Measurements from ENCODE around the gene VDR. TPM values are rescaled to one million over a fixed set of nuclear protein-coding genes. Genes with fewer than 3 reads are reported as not detected.

VDR gene
- total RNA-seq, 1 donor: 32.2 TPM

- Histone ChIP-seq H3K4me2 (ENCODE audit: insufficient read depth, low read length) (no peak overlapping the region), H3K36me3 (ENCODE audit: insufficient read depth, low read length) (peaks cover 45% of the 10 kb centered on the region), H3K4me1 (ENCODE audit: insufficient read depth, low read length) (peaks cover 29% of the 10 kb centered on the region), H3K9me3 (ENCODE audit: low read depth, low read length) (no peaks in the 10 kb centered on the region), H2AFZ (ENCODE audit: low read length) (no peak overlapping the region), H3K4me3 (ENCODE audit: insufficient read depth, low read length) (no peak overlapping the region), H4K20me1 (ENCODE audit: insufficient read depth, low read length) (peaks cover 84% of the 10 kb centered on the region), H3K27ac (ENCODE audit: low read depth, low read length) (peak overlapping the region; percentile 37), H3K27me3 (ENCODE audit: insufficient read depth, low read length) (no peaks in the 10 kb centered on the region), H3K79me2 (ENCODE audit: insufficient read depth, low read length) (peaks cover 99% of the 10 kb centered on the region)
- no peak for DNase-seq (ENCODE audit: insufficient read length, low spot score, missing footprints)
- peak; percentile 28 for TF ChIP-seq CTCF (IDR thresholded peaks at IDR 0.05; ENCODE audit: extremely low read depth, low read depth, low read length)
Measured at GRCh38 chr12:47802312-47802711, 102.5 kb downstream of the VDR start.

- Histone ChIP-seq H3K36me3 (ENCODE audit: insufficient read depth, low read length) (peaks cover 47% of the 10 kb centered on the region), H3K4me1 (ENCODE audit: insufficient read depth, low read length) (peaks cover 27% of the 10 kb centered on the region), H4K20me1 (ENCODE audit: insufficient read depth, low read length) (peaks cover 83% of the 10 kb centered on the region), H3K9me3 (ENCODE audit: low read depth, low read length) (no peaks in the 10 kb centered on the region), H3K4me2 (ENCODE audit: insufficient read depth, low read length) (no peak overlapping the region), H3K4me3 (ENCODE audit: insufficient read depth, low read length) (no peak overlapping the region), H3K79me2 (ENCODE audit: insufficient read depth, low read length) (peaks cover 97% of the 10 kb centered on the region), H3K27me3 (ENCODE audit: insufficient read depth, low read length) (no peaks in the 10 kb centered on the region), H3K27ac (ENCODE audit: low read depth, low read length) (peak overlapping the region; percentile 37), H2AFZ (ENCODE audit: low read length) (no peak overlapping the region)
- no peak for TF ChIP-seq CTCF (IDR thresholded peaks at IDR 0.05; ENCODE audit: extremely low read depth, low read depth, low read length)
- no peak for DNase-seq (ENCODE audit: insufficient read length, low spot score, missing footprints)
Measured at GRCh38 chr12:47801904-47802246, 102.9 kb downstream of the VDR start.

- Histone ChIP-seq H3K4me1 (ENCODE audit: insufficient read depth, low read length) (peaks cover 27% of the 10 kb centered on the region), H2AFZ (ENCODE audit: low read length) (no peak overlapping the region), H3K27me3 (ENCODE audit: insufficient read depth, low read length) (no peaks in the 10 kb centered on the region), H4K20me1 (ENCODE audit: insufficient read depth, low read length) (peaks cover 87% of the 10 kb centered on the region), H3K27ac (ENCODE audit: low read depth, low read length) (peak overlapping the region; percentile 13), H3K36me3 (ENCODE audit: insufficient read depth, low read length) (peaks cover 52% of the 10 kb centered on the region), H3K79me2 (ENCODE audit: insufficient read depth, low read length) (peaks cover 95% of the 10 kb centered on the region), H3K4me2 (ENCODE audit: insufficient read depth, low read length) (no peak overlapping the region), H3K9me3 (ENCODE audit: low read depth, low read length) (no peaks in the 10 kb centered on the region), H3K4me3 (ENCODE audit: insufficient read depth, low read length) (no peak overlapping the region)
- peak; percentile 89 for DNase-seq (ENCODE audit: insufficient read length, low spot score, missing footprints)
- peak; percentile 32 for TF ChIP-seq CTCF (IDR thresholded peaks at IDR 0.05; ENCODE audit: extremely low read depth, low read depth, low read length)
Measured at GRCh38 chr12:47801170-47801903, 103.5 kb downstream of the VDR start.

- Histone ChIP-seq H3K4me2 (ENCODE audit: insufficient read depth, low read length) (no peak overlapping the region), H3K27ac (ENCODE audit: low read depth, low read length) (no peak overlapping the region), H3K79me2 (ENCODE audit: insufficient read depth, low read length) (peaks cover 88% of the 10 kb centered on the region), H3K4me3 (ENCODE audit: insufficient read depth, low read length) (no peak overlapping the region), H3K27me3 (ENCODE audit: insufficient read depth, low read length) (no peaks in the 10 kb centered on the region), H3K36me3 (ENCODE audit: insufficient read depth, low read length) (peaks cover 52% of the 10 kb centered on the region), H4K20me1 (ENCODE audit: insufficient read depth, low read length) (peaks cover 83% of the 10 kb centered on the region), H3K4me1 (ENCODE audit: insufficient read depth, low read length) (peaks cover 25% of the 10 kb centered on the region), H3K9me3 (ENCODE audit: low read depth, low read length) (no peaks in the 10 kb centered on the region), H2AFZ (ENCODE audit: low read length) (no peak overlapping the region)
- TF ChIP-seq CTCF (IDR thresholded peaks at IDR 0.05; ENCODE audit: extremely low read depth, low read depth, low read length): no peak
- no peak for DNase-seq (ENCODE audit: insufficient read length, low spot score, missing footprints)
Measured at GRCh38 chr12:47800582-47800981, 104.2 kb downstream of the VDR start.

All from osteoblast (primary cell).